HepG2 (cell line): ENCODE data around the gene ZNF221. TPM values are rescaled to one million over a fixed set of nuclear protein-coding genes. Genes with fewer than 3 reads are reported as not detected.

Source experiments
- BHLHE40 ChIP-seq: IDR thresholded peaks from 2 replicates; pipeline ENCODE4 v1.6.1; 2011; ENCODE audit warnings: low read length, improper control_type of control experiment
- BORCS8-MEF2B ChIP-seq: sonication (generic); formaldehyde crosslinking; IDR thresholded peaks from 2 replicates; pipeline ENCODE4 v1.8.0; 2022; ENCODE audit warnings: mild to moderate bottlenecking, missing genetic modification reagents
- FOXM1 ChIP-seq: sonication (generic); formaldehyde crosslinking; IDR thresholded peaks from 2 replicates; pipeline ENCODE4 v1.5.0; 2020; ENCODE audit warnings: missing genetic modification reagents
- HNRNPH1 ChIP-seq: fragments of 200-400 bp; formaldehyde crosslinking; optimal IDR thresholded peaks from 2 replicates; pipeline ENCODE3; 2017; ENCODE audit warnings: mild to moderate bottlenecking, low read depth, low read length
- JUN ChIP-seq: sonication (generic); formaldehyde crosslinking; IDR thresholded peaks from 2 replicates; pipeline ENCODE4 v1.4.0; 2020; ENCODE audit warnings: mild to moderate bottlenecking, missing genetic modification reagents
- KDM2A ChIP-seq: sonication (generic); formaldehyde crosslinking; IDR thresholded peaks from 2 replicates; pipeline ENCODE4 v1.4.0; 2020; ENCODE audit warnings: low read depth, missing genetic modification reagents, borderline replicate concordance
- LCORL ChIP-seq, 2 experiments: fragments of 450-650 bp in 1 of 2; sonication (generic) in 1 of 2; formaldehyde crosslinking in 1 of 2; IDR thresholded peaks; 2 replicates each; pipeline versions ENCODE4 v1.5.0 to v1.6.1; 2017 to 2020; ENCODE audit warnings: antibody characterized with exemption in 1 of 2, missing genetic modification reagents in 1 of 2
- MED13 ChIP-seq: sonication (generic); formaldehyde crosslinking; IDR thresholded peaks from 2 replicates; pipeline ENCODE4 v1.5.0; 2020; ENCODE audit warnings: missing genetic modification reagents
- MIER2 ChIP-seq: IDR thresholded peaks from 2 replicates; pipeline ENCODE4 v1.6.1; 2016; ENCODE audit warnings: missing biosample characterization, missing genetic modification reagents
- MYC ChIP-seq: sonication (generic); formaldehyde crosslinking; IDR thresholded peaks from 2 replicates; pipeline ENCODE4 v1.9.0; 2021; ENCODE audit warnings: missing genetic modification reagents, borderline replicate concordance
- RNF2 ChIP-seq: fragments of 450-650 bp; conservative IDR thresholded peaks from 2 replicates; pipeline ENCODE4 v1.6.1; 2016; ENCODE audit warnings: low read depth
- SOX13 ChIP-seq, 3 experiments: fragments of 450-650 bp in 1 of 3; sonication (generic) in 1 of 3; formaldehyde crosslinking in 1 of 3; IDR thresholded peaks in 2 of 3; conservative IDR thresholded peaks in 1 of 3; 2 replicates each; pipeline versions ENCODE4 v1.5.0 to v1.6.1; 2016 to 2020; ENCODE audit warnings: antibody characterized with exemption in 1 of 3, mild to moderate bottlenecking in 1 of 3, missing compliant biosample characterization in 1 of 3, missing genetic modification reagents in 1 of 3, moderate library complexity in 1 of 3
- ZBTB3 ChIP-seq: sonication (generic); formaldehyde crosslinking; IDR thresholded peaks from 2 replicates; pipeline ENCODE4 v1.4.0; 2020; ENCODE audit warnings: low read depth, mild to moderate bottlenecking, moderate library complexity, missing genetic modification reagents, borderline replicate concordance
- ZNF367 ChIP-seq: sonication (generic); formaldehyde crosslinking; IDR thresholded peaks from 2 replicates; pipeline ENCODE4 v1.4.0; 2020; ENCODE audit warnings: missing genetic modification reagents, borderline replicate concordance
- ZNF530 ChIP-seq: sonication (generic); formaldehyde crosslinking; IDR thresholded peaks from 2 replicates; pipeline ENCODE4 v1.5.0; 2020; ENCODE audit warnings: low read depth, mild to moderate bottlenecking, missing genetic modification reagents
- ZNF792 ChIP-seq: IDR thresholded peaks from 2 replicates; pipeline ENCODE4 v1.6.1; 2016
- polyA plus RNA-seq, 8 experiments: library from polyadenylated mRNA; depleted of rRNA in 3 of 8; stranded (reverse) in 7 of 8; unstranded in 1 of 8; fragments of >200 nt; fragmentation: Illumina TruSeq in 4 of 8; extraction: Trizol in 4 of 8; gene quantifications; 2 replicates each; pipeline versions ENCODE4 v1.2.1 to v1.2.3, GENCODE V29; 2011 to 2016; ENCODE audit warnings: low read depth in 4 of 8, missing spikeins in 1 of 8, mixed read lengths in 1 of 8; ENCODE audit not compliant: insufficient read depth in 1 of 8
- total RNA-seq, 5 experiments: library from RNA; depleted of rRNA; stranded (reverse); fragments of >200 nt; fragmentation: Illumina TruSeq; extraction: Trizol; gene quantifications; 2 replicates each; pipeline ENCODE4 v1.2.3, GENCODE V29; 2016; ENCODE audit warnings: low read depth in 1 of 5
- TF ChIP-seq, protein P1 (sequence below): sonication (generic); formaldehyde crosslinking; IDR thresholded peaks from 2 replicates; pipeline ENCODE4 v1.4.0; 2020; ENCODE audit warnings: missing genetic modification reagents, borderline replicate concordance
- TF ChIP-seq, protein P2 (sequence below): IDR thresholded peaks from 2 replicates; pipeline ENCODE4 v1.4.0; 2020; ENCODE audit warnings: mild to moderate bottlenecking, missing genetic modification reagents
- TF ChIP-seq, protein P3 (sequence below): sonication (generic); formaldehyde crosslinking; IDR thresholded peaks from 2 replicates; pipeline ENCODE4 v1.4.0; 2020; ENCODE audit warnings: mild to moderate bottlenecking, missing genetic modification reagents

Gene ZNF221
- total and polyA plus RNA-seq, 2 of the 13 experiments (the other 11 are each of a cell fraction or from before 2014, with no cell fraction given), result 0.48 to 3.4 TPM

GRCh38 chr19:43950834-43951645 is at the start of gene ZNF221 (continued):
- TF ChIP-seq, protein P1, sequence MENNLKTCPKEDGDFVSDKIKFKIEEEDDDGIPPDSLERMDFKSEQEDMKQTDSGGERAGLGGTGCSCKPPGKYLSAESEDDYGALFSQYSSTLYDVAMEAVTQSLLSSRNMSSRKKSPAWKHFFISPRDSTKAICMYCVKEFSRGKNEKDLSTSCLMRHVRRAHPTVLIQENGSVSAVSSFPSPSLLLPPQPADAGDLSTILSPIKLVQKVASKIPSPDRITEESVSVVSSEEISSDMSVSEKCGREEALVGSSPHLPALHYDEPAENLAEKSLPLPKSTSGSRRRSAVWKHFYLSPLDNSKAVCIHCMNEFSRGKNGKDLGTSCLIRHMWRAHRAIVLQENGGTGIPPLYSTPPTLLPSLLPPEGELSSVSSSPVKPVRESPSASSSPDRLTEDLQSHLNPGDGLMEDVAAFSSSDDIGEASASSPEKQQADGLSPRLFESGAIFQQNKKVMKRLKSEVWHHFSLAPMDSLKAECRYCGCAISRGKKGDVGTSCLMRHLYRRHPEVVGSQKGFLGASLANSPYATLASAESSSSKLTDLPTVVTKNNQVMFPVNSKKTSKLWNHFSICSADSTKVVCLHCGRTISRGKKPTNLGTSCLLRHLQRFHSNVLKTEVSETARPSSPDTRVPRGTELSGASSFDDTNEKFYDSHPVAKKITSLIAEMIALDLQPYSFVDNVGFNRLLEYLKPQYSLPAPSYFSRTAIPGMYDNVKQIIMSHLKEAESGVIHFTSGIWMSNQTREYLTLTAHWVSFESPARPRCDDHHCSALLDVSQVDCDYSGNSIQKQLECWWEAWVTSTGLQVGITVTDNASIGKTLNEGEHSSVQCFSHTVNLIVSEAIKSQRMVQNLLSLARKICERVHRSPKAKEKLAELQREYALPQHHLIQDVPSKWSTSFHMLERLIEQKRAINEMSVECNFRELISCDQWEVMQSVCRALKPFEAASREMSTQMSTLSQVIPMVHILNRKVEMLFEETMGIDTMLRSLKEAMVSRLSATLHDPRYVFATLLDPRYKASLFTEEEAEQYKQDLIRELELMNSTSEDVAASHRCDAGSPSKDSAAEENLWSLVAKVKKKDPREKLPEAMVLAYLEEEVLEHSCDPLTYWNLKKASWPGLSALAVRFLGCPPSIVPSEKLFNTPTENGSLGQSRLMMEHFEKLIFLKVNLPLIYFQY (CRISPR knock-in tag), result no peak
- TF ChIP-seq ZNF367, result no peak
- TF ChIP-seq, protein P2, sequence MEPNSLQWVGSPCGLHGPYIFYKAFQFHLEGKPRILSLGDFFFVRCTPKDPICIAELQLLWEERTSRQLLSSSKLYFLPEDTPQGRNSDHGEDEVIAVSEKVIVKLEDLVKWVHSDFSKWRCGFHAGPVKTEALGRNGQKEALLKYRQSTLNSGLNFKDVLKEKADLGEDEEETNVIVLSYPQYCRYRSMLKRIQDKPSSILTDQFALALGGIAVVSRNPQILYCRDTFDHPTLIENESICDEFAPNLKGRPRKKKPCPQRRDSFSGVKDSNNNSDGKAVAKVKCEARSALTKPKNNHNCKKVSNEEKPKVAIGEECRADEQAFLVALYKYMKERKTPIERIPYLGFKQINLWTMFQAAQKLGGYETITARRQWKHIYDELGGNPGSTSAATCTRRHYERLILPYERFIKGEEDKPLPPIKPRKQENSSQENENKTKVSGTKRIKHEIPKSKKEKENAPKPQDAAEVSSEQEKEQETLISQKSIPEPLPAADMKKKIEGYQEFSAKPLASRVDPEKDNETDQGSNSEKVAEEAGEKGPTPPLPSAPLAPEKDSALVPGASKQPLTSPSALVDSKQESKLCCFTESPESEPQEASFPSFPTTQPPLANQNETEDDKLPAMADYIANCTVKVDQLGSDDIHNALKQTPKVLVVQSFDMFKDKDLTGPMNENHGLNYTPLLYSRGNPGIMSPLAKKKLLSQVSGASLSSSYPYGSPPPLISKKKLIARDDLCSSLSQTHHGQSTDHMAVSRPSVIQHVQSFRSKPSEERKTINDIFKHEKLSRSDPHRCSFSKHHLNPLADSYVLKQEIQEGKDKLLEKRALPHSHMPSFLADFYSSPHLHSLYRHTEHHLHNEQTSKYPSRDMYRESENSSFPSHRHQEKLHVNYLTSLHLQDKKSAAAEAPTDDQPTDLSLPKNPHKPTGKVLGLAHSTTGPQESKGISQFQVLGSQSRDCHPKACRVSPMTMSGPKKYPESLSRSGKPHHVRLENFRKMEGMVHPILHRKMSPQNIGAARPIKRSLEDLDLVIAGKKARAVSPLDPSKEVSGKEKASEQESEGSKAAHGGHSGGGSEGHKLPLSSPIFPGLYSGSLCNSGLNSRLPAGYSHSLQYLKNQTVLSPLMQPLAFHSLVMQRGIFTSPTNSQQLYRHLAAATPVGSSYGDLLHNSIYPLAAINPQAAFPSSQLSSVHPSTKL (CRISPR knock-in tag), result peak; percentile 48; the same call in 1 of the 2 replicates
- peak; percentile 24; the same call in 1 of the 2 replicates for TF ChIP-seq MYC (CRISPR knock-in tag)
- no peak for TF ChIP-seq ZNF530
- TF ChIP-seq FOXM1 (CRISPR knock-in tag), result no peak
- 0 out of 2 replicates have a peak, but pooled peaks have one; percentile 55 for TF ChIP-seq BORCS8-MEF2B (CRISPR knock-in tag)
- 0 out of 2 replicates have a peak, but pooled peaks have one; percentile 50 for TF ChIP-seq ZBTB3 (CRISPR knock-in tag)
- no peak for TF ChIP-seq LCORL (IDR thresholded peaks at IDR 0.05)
- TF ChIP-seq LCORL (CRISPR knock-in tag; IDR thresholded peaks at IDR 0.05), result peak; percentile 49; the same call in 1 of the 2 replicates
- TF ChIP-seq SOX13 (IDR thresholded peaks at IDR 0.05), result no peak
- TF ChIP-seq SOX13 (CRISPR knock-in tag; conservative IDR thresholded peaks at IDR 0.05 in 1 of 2, IDR thresholded peaks at IDR 0.05 in 1 of 2), result peak in 1 of 2 experiments; percentile 32; a peak in 1 of 4 replicates
- TF ChIP-seq ZNF792 (CRISPR knock-in tag), result peak; percentile 45; the same call in 1 of the 2 replicates
- TF ChIP-seq, protein P3, sequence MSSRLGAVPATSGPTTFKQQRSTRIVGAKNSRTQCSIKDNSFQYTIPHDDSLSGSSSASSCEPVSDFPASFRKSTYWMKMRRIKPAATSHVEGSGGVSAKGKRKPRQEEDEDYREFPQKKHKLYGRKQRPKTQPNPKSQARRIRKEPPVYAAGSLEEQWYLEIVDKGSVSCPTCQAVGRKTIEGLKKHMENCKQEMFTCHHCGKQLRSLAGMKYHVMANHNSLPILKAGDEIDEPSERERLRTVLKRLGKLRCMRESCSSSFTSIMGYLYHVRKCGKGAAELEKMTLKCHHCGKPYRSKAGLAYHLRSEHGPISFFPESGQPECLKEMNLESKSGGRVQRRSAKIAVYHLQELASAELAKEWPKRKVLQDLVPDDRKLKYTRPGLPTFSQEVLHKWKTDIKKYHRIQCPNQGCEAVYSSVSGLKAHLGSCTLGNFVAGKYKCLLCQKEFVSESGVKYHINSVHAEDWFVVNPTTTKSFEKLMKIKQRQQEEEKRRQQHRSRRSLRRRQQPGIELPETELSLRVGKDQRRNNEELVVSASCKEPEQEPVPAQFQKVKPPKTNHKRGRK (CRISPR knock-in tag), result no peak
- TF ChIP-seq KDM2A (CRISPR knock-in tag), result peak; percentile 75
- TF ChIP-seq HNRNPH1, result no peak
- peak; percentile 71; the same call in 1 of the 2 replicates for TF ChIP-seq MIER2
- TF ChIP-seq MED13 (CRISPR knock-in tag), result no peak
- TF ChIP-seq BHLHE40, result no peak
- TF ChIP-seq RNF2, result no peak
- 0 out of 2 replicates have a peak, but pooled peaks have one; percentile 47 for TF ChIP-seq JUN (CRISPR knock-in tag)
